Keratinocyte (primary cell): ENCODE measurements around the gene RIPOR2. TPM values are rescaled to one million over a fixed set of nuclear protein-coding genes. Genes with fewer than 3 reads are reported as not detected.
A peak's percentile ranks its signal among the peaks of the same experiment; 100 is the strongest.

Experiments
- DNase-seq: peaks from one replicate; pipeline ENCODE4 v3.0.0-alpha.2; 2011; ENCODE audit warnings: low read depth, missing footprints, low spot score
- FAIRE-seq: peaks from 2 replicates; lab custom pipeline; 2011; peaks lifted over from hg19 to GRCh38; lab: Jason Lieb, UNC
- H2AFZ ChIP-seq: 2 replicates; pipeline ENCODE4 v1.6.0; 2012; ENCODE audit warnings: low read length, control low read depth, inconsistent platforms; ENCODE audit not compliant: control insufficient read depth
- H3K27ac ChIP-seq: 2 replicates; pipeline ENCODE4 v1.5.1; 2011; ENCODE audit warnings: low read length; ENCODE audit not compliant: control insufficient read depth, insufficient read depth
- H3K27me3 ChIP-seq: 3 replicates; pipeline ENCODE4 v1.6.0; 2011; ENCODE audit warnings: low read length; ENCODE audit not compliant: control insufficient read depth, insufficient read depth; ENCODE audit errors: extremely low read depth
- H3K36me3 ChIP-seq, 2 experiments: 2 replicates in 1 of 2; 3 replicates in 1 of 2; pipeline ENCODE4 v1.5.1; 2011; ENCODE audit warnings: low read length in 2 of 2, mild to moderate bottlenecking in 1 of 2; ENCODE audit not compliant: control insufficient read depth in 2 of 2, insufficient read depth in 2 of 2; ENCODE audit errors: extremely low read depth in 1 of 2
- H3K4me1 ChIP-seq: 3 replicates; pipeline ENCODE4 v1.5.1; 2011; ENCODE audit warnings: low read length; ENCODE audit not compliant: control insufficient read depth, insufficient read depth; ENCODE audit errors: extremely low read depth
- H3K4me2 ChIP-seq: 3 replicates; pipeline ENCODE4 v1.6.0; 2011; ENCODE audit warnings: low read depth, low read length; ENCODE audit not compliant: control insufficient read depth, insufficient read depth; ENCODE audit errors: extremely low read depth
- H3K4me3 ChIP-seq, 3 experiments: fragments of 200-600 bp in 1 of 3; sonication (generic) in 1 of 3; 2 replicates in 2 of 3; 3 replicates in 1 of 3; pipeline ENCODE4 v1.5.1; 2011 to 2016; ENCODE audit warnings: low read length in 3 of 3, mild to moderate bottlenecking in 3 of 3, control low read depth in 2 of 3, inconsistent platforms in 1 of 3, low read depth in 1 of 3, mixed read lengths in 1 of 3, mixed run types in 1 of 3, moderate library complexity in 1 of 3; ENCODE audit not compliant: control insufficient read depth in 2 of 3, insufficient read depth in 2 of 3; ENCODE audit errors: extremely low read depth in 1 of 3
- H3K79me2 ChIP-seq: 2 replicates; pipeline ENCODE4 v1.6.0; 2012; ENCODE audit warnings: low read length; ENCODE audit not compliant: control insufficient read depth, insufficient read depth
- H3K9ac ChIP-seq: 3 replicates; pipeline ENCODE4 v1.6.0; 2011; ENCODE audit warnings: low read length; ENCODE audit not compliant: control insufficient read depth, insufficient read depth; ENCODE audit errors: extremely low read depth
- H3K9me1 ChIP-seq: 3 replicates; pipeline ENCODE4 v1.6.0; 2011; ENCODE audit warnings: low read length; ENCODE audit not compliant: control insufficient read depth, insufficient read depth; ENCODE audit errors: extremely low read depth
- H3K9me3 ChIP-seq: 2 replicates; pipeline ENCODE4 v1.5.1; 2012; ENCODE audit warnings: low read depth, low read length; ENCODE audit not compliant: control insufficient read depth
- H4K20me1 ChIP-seq: 3 replicates; pipeline ENCODE4 v1.6.0; 2011; ENCODE audit warnings: low read length; ENCODE audit not compliant: control insufficient read depth, insufficient read depth; ENCODE audit errors: extremely low read depth
- EZH2 ChIP-seq: IDR thresholded peaks from one replicate; pipeline ENCODE4 v1.6.1; 2012; ENCODE audit warnings: inconsistent platforms, mild to moderate bottlenecking, low read length, moderate library complexity
- dilution Hi-C: fragments of 300-500 bp; cut with MboI; formaldehyde crosslinking; loops from one replicate; pipeline ENCODE4 v1.7.0; 2020; ENCODE audit warnings: low sequenced_read_pairs; ENCODE audit not compliant: extremely low pct_ligation_motif_present
- polyA plus RNA-seq, 5 experiments: library from polyadenylated mRNA; depleted of rRNA in 3 of 5; stranded (reverse) in 3 of 5; stranded (forward) in 1 of 5; unstranded in 1 of 5; fragments of >200 nt; gene quantifications; 1 replicate in 1 of 5; 2 replicates in 3 of 5; 3 replicates in 1 of 5; pipeline versions ENCODE4 v1.2.1 to v1.2.3, GENCODE V29; 2011 to 2012; ENCODE audit warnings: missing spikeins in 2 of 5, low read depth in 1 of 5, low replicate concordance in 1 of 5
- TF ChIP-seq, protein P1 (sequence below), 3 experiments: IDR thresholded peaks in 1 of 3; conservative IDR thresholded peaks in 1 of 3; optimal IDR thresholded peaks in 1 of 3; 2 replicates in 2 of 3; 3 replicates in 1 of 3; pipeline versions ENCODE3 to v1.5.1; 2011; ENCODE audit warnings: low read length in 3 of 3, mild to moderate bottlenecking in 3 of 3, moderate library complexity in 2 of 3, control low read depth in 1 of 3, inconsistent platforms in 1 of 3; ENCODE audit not compliant: insufficient read depth in 2 of 3; ENCODE audit errors: extremely low read depth in 1 of 3

The RIPOR2 gene
- polyA plus RNA-seq, 1 donor (not counting 4 experiments of a cell fraction or from before 2014, with no cell fraction given) = 0.07 TPM

DNA sequence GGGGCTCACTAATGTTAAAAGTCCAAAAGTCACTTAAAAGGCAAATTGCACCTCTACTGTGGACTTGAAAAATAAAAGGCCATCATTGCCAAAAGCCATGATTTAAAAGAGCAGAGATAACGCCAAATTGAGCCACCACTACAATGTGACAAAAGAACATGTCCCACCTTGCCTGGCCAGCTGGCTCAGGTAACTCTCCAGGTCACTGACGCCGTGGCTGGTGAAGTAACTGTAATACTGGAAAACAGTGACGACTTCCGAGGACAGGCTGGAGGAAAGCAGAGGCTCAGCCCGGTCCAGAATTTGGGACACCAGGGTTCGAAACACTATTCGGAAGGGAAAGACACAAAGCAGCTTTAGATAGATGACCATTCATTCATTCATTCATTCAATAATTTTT is 107.8 kb downstream of the RIPOR2 start:
- Histone ChIP-seq H4K20me1 (no peaks in the 10 kb centered on the region), H3K27me3 (no peaks in the 10 kb centered on the region), H3K9me1 (no peaks in the 10 kb centered on the region), H3K79me2 (no peaks in the 10 kb centered on the region), H3K4me3 (no peak overlapping the region), H3K27ac (no peak overlapping the region), H2AFZ (no peak overlapping the region), H3K36me3 (no peaks in the 10 kb centered on the region), H3K9me3 (no peaks in the 10 kb centered on the region), H3K9ac (no peak overlapping the region), H3K4me2 (no peak overlapping the region), H3K4me1 (peaks cover 10% of the 10 kb centered on the region)
- DNase-seq (no peak), FAIRE-seq (no peak)
- TF ChIP-seq EZH2 = no peak
- TF ChIP-seq, protein P1, sequence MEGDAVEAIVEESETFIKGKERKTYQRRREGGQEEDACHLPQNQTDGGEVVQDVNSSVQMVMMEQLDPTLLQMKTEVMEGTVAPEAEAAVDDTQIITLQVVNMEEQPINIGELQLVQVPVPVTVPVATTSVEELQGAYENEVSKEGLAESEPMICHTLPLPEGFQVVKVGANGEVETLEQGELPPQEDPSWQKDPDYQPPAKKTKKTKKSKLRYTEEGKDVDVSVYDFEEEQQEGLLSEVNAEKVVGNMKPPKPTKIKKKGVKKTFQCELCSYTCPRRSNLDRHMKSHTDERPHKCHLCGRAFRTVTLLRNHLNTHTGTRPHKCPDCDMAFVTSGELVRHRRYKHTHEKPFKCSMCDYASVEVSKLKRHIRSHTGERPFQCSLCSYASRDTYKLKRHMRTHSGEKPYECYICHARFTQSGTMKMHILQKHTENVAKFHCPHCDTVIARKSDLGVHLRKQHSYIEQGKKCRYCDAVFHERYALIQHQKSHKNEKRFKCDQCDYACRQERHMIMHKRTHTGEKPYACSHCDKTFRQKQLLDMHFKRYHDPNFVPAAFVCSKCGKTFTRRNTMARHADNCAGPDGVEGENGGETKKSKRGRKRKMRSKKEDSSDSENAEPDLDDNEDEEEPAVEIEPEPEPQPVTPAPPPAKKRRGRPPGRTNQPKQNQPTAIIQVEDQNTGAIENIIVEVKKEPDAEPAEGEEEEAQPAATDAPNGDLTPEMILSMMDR (optimal IDR thresholded peaks at IDR 0.05 in 1 of 3, IDR thresholded peaks at IDR 0.05 in 1 of 3, conservative IDR thresholded peaks at IDR 0.05 in 1 of 3; ENCODE audit: extremely low read depth in 1 of 3, insufficient read depth in 2 of 3, low read length in 3 of 3) = no peak
- dilution Hi-C loops = no loop called here

DNA sequence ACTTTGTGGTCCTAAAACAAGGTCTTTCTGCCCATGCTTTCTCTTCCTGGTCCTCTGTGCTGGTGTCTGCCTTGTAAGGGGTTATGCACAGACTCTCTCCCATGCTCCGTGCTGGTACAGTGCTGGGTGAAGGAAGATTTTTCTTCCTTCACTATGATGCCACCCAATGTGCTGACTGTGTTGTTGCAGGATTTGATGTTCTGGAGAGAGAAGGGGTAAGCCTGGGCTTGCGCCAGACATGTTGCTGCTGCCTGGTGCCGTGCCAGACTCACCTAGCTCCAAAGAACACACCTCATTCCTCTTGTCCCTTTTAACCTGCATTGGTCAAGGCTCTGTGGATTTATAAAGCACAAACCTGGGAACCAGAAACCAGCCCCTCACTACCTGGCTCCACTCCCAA is 108.6 kb downstream of the RIPOR2 start:
- TF ChIP-seq EZH2 = no peak
- TF ChIP-seq, protein P1 (optimal IDR thresholded peaks at IDR 0.05 in 1 of 3, IDR thresholded peaks at IDR 0.05 in 1 of 3, conservative IDR thresholded peaks at IDR 0.05 in 1 of 3; ENCODE audit: extremely low read depth in 1 of 3, insufficient read depth in 2 of 3, low read length in 3 of 3) = peak; percentile 25 to 76 (median 30)
- Histone ChIP-seq H3K9me3 (no peaks in the 10 kb centered on the region), H3K79me2 (no peaks in the 10 kb centered on the region), H3K27ac (no peak overlapping the region), H3K4me1 (peaks cover 10% of the 10 kb centered on the region), H4K20me1 (no peaks in the 10 kb centered on the region), H3K9me1 (no peaks in the 10 kb centered on the region), H3K9ac (no peak overlapping the region), H3K4me3 (no peak overlapping the region), H3K27me3 (no peaks in the 10 kb centered on the region), H3K4me2 (peak overlapping the region; percentile 22), H3K36me3 (no peaks in the 10 kb centered on the region), H2AFZ (peak overlapping the region; percentile 8)
- peak; percentile 81 for FAIRE-seq
- DNase-seq = peak; percentile 9
- dilution Hi-C loops = no loop called here
